Adrenal gland (tissue), 5 donors: ENCODE data around the gene GH1.

ENCODE experiments used
- CTCF ChIP-seq, 6 experiments: fragments of 450-650 bp in 4 of 6; fragments of 200-600 bp in 2 of 6; sonication (generic) in 1 of 6; IDR thresholded peaks; 1 replicate in 5 of 6; 2 replicates in 1 of 6; pipeline versions ENCODE4 v1.5.1 to v1.8.0; 2016 to 2021; ENCODE audit warnings: antibody characterized with exemption in 6 of 6, mild to moderate bottlenecking in 2 of 6, moderate library complexity in 1 of 6
- POLR2A ChIP-seq, 2 donors: fragments of 450-650 bp; IDR thresholded peaks; one replicate each; pipeline ENCODE4 v1.6.1; 2017; ENCODE audit warnings: antibody characterized with exemption in 2 of 2, mild to moderate bottlenecking in 2 of 2, moderate library complexity in 1 of 2
- donor health status: DM: no; HTN: no; CAD: no.

- TF ChIP-seq CTCF (IDR thresholded peaks at IDR 0.05) (no peak), POLR2A (IDR thresholded peaks at IDR 0.05) (no peak)
Measured at GRCh38 chr17:63947711-63948330, 29.2 kb upstream of the GH1 start.
